ENCODE results near the gene SLC25A21. TPM values are rescaled to one million over a fixed set of nuclear protein-coding genes. Genes with fewer than 3 reads are reported as not detected.

The SLC25A21 gene
- total and polyA plus RNA-seq, 2 of the 13 experiments (the other 11 are each of a cell fraction or from before 2014, with no cell fraction given), result 1.9 to 2.9 TPM

- TF ChIP-seq, protein P1, sequence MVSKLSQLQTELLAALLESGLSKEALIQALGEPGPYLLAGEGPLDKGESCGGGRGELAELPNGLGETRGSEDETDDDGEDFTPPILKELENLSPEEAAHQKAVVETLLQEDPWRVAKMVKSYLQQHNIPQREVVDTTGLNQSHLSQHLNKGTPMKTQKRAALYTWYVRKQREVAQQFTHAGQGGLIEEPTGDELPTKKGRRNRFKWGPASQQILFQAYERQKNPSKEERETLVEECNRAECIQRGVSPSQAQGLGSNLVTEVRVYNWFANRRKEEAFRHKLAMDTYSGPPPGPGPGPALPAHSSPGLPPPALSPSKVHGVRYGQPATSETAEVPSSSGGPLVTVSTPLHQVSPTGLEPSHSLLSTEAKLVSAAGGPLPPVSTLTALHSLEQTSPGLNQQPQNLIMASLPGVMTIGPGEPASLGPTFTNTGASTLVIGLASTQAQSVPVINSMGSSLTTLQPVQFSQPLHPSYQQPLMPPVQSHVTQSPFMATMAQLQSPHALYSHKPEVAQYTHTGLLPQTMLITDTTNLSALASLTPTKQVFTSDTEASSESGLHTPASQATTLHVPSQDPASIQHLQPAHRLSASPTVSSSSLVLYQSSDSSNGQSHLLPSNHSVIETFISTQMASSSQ (IDR thresholded peaks at IDR 0.05; ENCODE audit: low read depth), result 0 out of 2 replicates have a peak, but pooled peaks have one; percentile 41
- TF ChIP-seq, protein P1 (CRISPR knock-in tag; IDR thresholded peaks at IDR 0.05; ENCODE audit: borderline replicate concordance), result peak; percentile 64
- TF ChIP-seq HIVEP1 (CRISPR knock-in tag; IDR thresholded peaks at IDR 0.05) (peak; percentile 50; the same call in 1 of the 2 replicates), GLMP (CRISPR knock-in tag; IDR thresholded peaks at IDR 0.05; ENCODE audit: borderline replicate concordance) (no peak), ZNF660 (CRISPR knock-in tag; IDR thresholded peaks at IDR 0.05; ENCODE audit: borderline replicate concordance, low read depth) (peak; percentile 2; the same call in 1 of the 2 replicates), TMF1 (CRISPR knock-in tag; IDR thresholded peaks at IDR 0.05; ENCODE audit: low read depth) (peak; percentile 97), SMARCE1 (IDR thresholded peaks at IDR 0.05; ENCODE audit: borderline replicate concordance) (no peak), PHB2 (IDR thresholded peaks at IDR 0.05; ENCODE audit: partially characterized antibody) (no peak), WIZ (CRISPR knock-in tag; IDR thresholded peaks at IDR 0.05) (no peak; the same call in 1 of the 2 replicates), GPBP1L1 (CRISPR knock-in tag; IDR thresholded peaks at IDR 0.05) (no peak), ZNF512 (CRISPR knock-in tag; IDR thresholded peaks at IDR 0.05) (no peak), ZBTB7B (CRISPR knock-in tag; IDR thresholded peaks at IDR 0.05) (peak; percentile 94), ADNP (CRISPR knock-in tag; IDR thresholded peaks at IDR 0.05) (no peak; the same call in 1 of the 2 replicates)
- TF ChIP-seq, protein P2, sequence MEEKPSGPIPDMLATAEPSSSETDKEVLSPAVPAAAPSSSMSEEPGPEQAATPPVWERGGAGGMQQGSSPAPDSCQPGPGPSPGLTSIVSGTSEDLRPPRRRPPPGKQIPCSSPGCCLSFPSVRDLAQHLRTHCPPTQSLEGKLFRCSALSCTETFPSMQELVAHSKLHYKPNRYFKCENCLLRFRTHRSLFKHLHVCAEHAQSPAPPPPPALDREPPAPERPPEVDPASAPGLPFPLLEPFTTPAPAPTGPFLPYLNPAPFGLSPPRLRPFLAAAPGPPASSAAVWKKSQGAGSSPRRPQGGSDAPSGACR (CRISPR knock-in tag; IDR thresholded peaks at IDR 0.05), result peak; percentile 78; the same call in 1 of the 2 replicates
- TF ChIP-seq, protein P3, sequence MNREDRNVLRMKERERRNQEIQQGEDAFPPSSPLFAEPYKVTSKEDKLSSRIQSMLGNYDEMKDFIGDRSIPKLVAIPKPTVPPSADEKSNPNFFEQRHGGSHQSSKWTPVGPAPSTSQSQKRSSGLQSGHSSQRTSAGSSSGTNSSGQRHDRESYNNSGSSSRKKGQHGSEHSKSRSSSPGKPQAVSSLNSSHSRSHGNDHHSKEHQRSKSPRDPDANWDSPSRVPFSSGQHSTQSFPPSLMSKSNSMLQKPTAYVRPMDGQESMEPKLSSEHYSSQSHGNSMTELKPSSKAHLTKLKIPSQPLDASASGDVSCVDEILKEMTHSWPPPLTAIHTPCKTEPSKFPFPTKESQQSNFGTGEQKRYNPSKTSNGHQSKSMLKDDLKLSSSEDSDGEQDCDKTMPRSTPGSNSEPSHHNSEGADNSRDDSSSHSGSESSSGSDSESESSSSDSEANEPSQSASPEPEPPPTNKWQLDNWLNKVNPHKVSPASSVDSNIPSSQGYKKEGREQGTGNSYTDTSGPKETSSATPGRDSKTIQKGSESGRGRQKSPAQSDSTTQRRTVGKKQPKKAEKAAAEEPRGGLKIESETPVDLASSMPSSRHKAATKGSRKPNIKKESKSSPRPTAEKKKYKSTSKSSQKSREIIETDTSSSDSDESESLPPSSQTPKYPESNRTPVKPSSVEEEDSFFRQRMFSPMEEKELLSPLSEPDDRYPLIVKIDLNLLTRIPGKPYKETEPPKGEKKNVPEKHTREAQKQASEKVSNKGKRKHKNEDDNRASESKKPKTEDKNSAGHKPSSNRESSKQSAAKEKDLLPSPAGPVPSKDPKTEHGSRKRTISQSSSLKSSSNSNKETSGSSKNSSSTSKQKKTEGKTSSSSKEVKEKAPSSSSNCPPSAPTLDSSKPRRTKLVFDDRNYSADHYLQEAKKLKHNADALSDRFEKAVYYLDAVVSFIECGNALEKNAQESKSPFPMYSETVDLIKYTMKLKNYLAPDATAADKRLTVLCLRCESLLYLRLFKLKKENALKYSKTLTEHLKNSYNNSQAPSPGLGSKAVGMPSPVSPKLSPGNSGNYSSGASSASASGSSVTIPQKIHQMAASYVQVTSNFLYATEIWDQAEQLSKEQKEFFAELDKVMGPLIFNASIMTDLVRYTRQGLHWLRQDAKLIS (CRISPR knock-in tag; IDR thresholded peaks at IDR 0.05), result peak; percentile 66
These were observed 25.2 kb upstream of the SLC25A21 start, which contains the start of gene MIPOL1 (continued) for GRCh38 chr14:37197421-37198272.
